Sigmoid colon (tissue), 4 donors: ENCODE data around the gene G6PD.

Experiments used
- EP300 ChIP-seq, 4 donors: sonication (generic); formaldehyde crosslinking; IDR thresholded peaks; one replicate each; pipeline ENCODE4 v1.6.1; 2017; ENCODE audit warnings: antibody characterized with exemption in 4 of 4
- POLR2A ChIP-seq, 2 donors: fragments of 450-650 bp; IDR thresholded peaks; one replicate each; pipeline ENCODE4 v1.6.1; 2016; ENCODE audit warnings: antibody characterized with exemption in 2 of 2, mild to moderate bottlenecking in 2 of 2, moderate library complexity in 2 of 2
- POLR2AphosphoS5 ChIP-seq, 4 donors: sonication (generic); formaldehyde crosslinking; IDR thresholded peaks; one replicate each; pipeline ENCODE4 v1.6.1; 2017; ENCODE audit warnings: antibody characterized with exemption in 4 of 4
- TF ChIP-seq, protein P1 (sequence below), 4 experiments: fragments of 450-650 bp in 3 of 4; fragments of 200-600 bp in 1 of 4; IDR thresholded peaks; one replicate each; pipeline ENCODE4 v1.5.1; 2016 to 2019; ENCODE audit warnings: antibody characterized with exemption in 4 of 4, mild to moderate bottlenecking in 3 of 4, moderate library complexity in 2 of 4

DNA sequence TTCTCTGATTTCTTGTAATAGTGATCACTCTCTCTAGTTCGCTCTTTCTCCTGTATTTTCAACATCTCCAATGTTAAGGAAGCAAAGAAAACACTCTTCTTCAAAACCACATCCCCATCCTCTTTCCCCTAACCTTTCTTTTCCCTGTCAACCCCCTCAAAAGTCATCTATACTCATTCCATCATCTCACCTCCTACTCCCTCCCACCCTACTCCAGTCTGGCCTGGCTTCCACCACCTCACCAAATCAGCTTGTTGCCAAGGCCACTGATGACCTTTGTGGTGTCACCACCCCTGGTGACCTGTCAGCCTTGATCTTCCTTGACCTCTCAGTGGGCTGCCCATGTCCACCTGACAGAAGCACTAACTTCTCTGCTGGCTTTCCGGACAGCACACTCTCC lies 32.9 kb downstream of the G6PD start:
- TF ChIP-seq, protein P1, sequence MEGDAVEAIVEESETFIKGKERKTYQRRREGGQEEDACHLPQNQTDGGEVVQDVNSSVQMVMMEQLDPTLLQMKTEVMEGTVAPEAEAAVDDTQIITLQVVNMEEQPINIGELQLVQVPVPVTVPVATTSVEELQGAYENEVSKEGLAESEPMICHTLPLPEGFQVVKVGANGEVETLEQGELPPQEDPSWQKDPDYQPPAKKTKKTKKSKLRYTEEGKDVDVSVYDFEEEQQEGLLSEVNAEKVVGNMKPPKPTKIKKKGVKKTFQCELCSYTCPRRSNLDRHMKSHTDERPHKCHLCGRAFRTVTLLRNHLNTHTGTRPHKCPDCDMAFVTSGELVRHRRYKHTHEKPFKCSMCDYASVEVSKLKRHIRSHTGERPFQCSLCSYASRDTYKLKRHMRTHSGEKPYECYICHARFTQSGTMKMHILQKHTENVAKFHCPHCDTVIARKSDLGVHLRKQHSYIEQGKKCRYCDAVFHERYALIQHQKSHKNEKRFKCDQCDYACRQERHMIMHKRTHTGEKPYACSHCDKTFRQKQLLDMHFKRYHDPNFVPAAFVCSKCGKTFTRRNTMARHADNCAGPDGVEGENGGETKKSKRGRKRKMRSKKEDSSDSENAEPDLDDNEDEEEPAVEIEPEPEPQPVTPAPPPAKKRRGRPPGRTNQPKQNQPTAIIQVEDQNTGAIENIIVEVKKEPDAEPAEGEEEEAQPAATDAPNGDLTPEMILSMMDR (IDR thresholded peaks at IDR 0.05) = no peak
- TF ChIP-seq POLR2A (IDR thresholded peaks at IDR 0.05) = no peak
- no peak for TF ChIP-seq POLR2AphosphoS5 (IDR thresholded peaks at IDR 0.05)
- no peak for TF ChIP-seq EP300 (IDR thresholded peaks at IDR 0.05)
